Measurements from ENCODE around the gene CD101. TPM values are rescaled to one million over a fixed set of nuclear protein-coding genes. Genes with fewer than 3 reads are reported as not detected.

CD101 gene
- total RNA-seq, 3 donors from 2014 or later (not counting 1 experiment from before 2014, with no cell fraction given), result 0.82 to 3.1 (median 2.5) TPM

DNA sequence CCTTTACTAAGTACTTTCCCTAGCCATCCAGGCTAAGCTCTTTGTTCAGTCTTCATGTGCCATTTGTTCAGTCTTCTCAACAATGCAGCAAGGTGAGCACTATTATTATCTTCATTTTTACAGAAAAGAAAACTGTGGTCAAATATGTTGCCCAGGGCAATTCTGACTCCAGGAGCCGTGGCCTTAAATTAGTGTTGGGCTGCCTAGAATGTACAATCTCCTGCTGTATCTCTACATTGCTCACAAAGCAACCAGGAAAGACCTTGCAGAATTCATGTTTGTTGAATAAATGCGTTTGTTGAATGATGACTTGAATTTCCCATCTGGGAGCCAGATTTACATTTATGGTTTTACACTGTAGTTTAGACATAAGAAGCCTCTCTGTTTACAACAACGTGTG, 14.2 kb downstream of the CD101 start:
- no peaks in the 10 kb centered on the region for H3K36me3 ChIP-seq (ENCODE audit: control insufficient read depth, insufficient read depth, low read length)
- ATAC-seq, result no peak
- no peak overlapping the region for H3K4me3 Mint-ChIP-seq
- no peaks in the 10 kb centered on the region for H3K27me3 Mint-ChIP-seq (ENCODE audit: low read depth in 2 of 2)
- 89% methylated on average over 2 of the region's 3 CpGs for WGBS (ENCODE audit: insufficient coverage)
- H3K9me3 Mint-ChIP-seq, result no peaks in the 10 kb centered on the region
- TF ChIP-seq, protein P1, sequence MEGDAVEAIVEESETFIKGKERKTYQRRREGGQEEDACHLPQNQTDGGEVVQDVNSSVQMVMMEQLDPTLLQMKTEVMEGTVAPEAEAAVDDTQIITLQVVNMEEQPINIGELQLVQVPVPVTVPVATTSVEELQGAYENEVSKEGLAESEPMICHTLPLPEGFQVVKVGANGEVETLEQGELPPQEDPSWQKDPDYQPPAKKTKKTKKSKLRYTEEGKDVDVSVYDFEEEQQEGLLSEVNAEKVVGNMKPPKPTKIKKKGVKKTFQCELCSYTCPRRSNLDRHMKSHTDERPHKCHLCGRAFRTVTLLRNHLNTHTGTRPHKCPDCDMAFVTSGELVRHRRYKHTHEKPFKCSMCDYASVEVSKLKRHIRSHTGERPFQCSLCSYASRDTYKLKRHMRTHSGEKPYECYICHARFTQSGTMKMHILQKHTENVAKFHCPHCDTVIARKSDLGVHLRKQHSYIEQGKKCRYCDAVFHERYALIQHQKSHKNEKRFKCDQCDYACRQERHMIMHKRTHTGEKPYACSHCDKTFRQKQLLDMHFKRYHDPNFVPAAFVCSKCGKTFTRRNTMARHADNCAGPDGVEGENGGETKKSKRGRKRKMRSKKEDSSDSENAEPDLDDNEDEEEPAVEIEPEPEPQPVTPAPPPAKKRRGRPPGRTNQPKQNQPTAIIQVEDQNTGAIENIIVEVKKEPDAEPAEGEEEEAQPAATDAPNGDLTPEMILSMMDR (IDR thresholded peaks at IDR 0.05), result no peak
- no peak overlapping the region for H3K27ac Mint-ChIP-seq
- H3K4me1 ChIP-seq (ENCODE audit: control insufficient read depth, insufficient read depth, low read length), result no peaks in the 10 kb centered on the region
- H3K36me3 Mint-ChIP-seq, result no peaks in the 10 kb centered on the region
- no peaks in the 10 kb centered on the region for H3K27me3 ChIP-seq (ENCODE audit: control insufficient read depth, insufficient read depth, low read length)
- no peak overlapping the region for H3K27ac ChIP-seq (ENCODE audit: low read length)
- H3K4me3 ChIP-seq (ENCODE audit: low read length), result no peak overlapping the region
- DNase-seq, result no peak
- intact Hi-C loops (cut with micrococcal nuclease), result no loop called here
- no peaks in the 10 kb centered on the region for H3K4me1 Mint-ChIP-seq
- no peaks in the 10 kb centered on the region for H3K9me3 ChIP-seq (ENCODE audit: control insufficient read depth, insufficient read depth, low read length)

DNA sequence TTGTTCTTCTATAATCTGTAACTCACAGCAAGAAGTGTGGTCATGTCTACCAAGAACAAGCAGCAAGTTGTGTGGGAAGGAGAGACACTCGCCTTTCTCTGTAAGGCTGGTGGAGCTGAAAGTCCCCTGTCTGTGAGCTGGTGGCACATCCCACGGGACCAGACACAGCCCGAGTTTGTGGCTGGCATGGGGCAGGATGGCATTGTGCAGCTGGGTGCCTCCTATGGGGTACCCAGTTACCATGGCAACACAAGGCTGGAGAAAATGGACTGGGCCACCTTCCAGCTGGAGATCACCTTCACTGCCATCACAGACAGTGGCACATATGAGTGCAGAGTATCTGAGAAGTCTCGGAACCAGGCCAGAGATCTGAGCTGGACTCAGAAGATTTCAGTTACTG, 15.5 kb downstream of the CD101 start:
- no peaks in the 10 kb centered on the region for H3K36me3 Mint-ChIP-seq
- DNase-seq (no peak), ATAC-seq (no peak)
- H3K4me1 Mint-ChIP-seq, result no peaks in the 10 kb centered on the region
- Histone ChIP-seq H3K9me3 (ENCODE audit: control insufficient read depth, insufficient read depth, low read length) (no peaks in the 10 kb centered on the region), H3K27ac (ENCODE audit: low read length) (no peak overlapping the region), H3K4me3 (ENCODE audit: low read length) (no peak overlapping the region), H3K36me3 (ENCODE audit: control insufficient read depth, insufficient read depth, low read length) (no peaks in the 10 kb centered on the region), H3K27me3 (ENCODE audit: control insufficient read depth, insufficient read depth, low read length) (no peaks in the 10 kb centered on the region), H3K4me1 (ENCODE audit: control insufficient read depth, insufficient read depth, low read length) (no peaks in the 10 kb centered on the region)
- WGBS (ENCODE audit: insufficient coverage), result 77% methylated on average over 4 of the region's 4 CpGs
- no peak overlapping the region for H3K27ac Mint-ChIP-seq
- TF ChIP-seq, protein P1 (IDR thresholded peaks at IDR 0.05), result no peak
- no peaks in the 10 kb centered on the region for H3K9me3 Mint-ChIP-seq
- H3K27me3 Mint-ChIP-seq (ENCODE audit: low read depth in 2 of 2), result peaks cover 0 to 6% of the 10 kb centered on the region in 2 donors
- H3K4me3 Mint-ChIP-seq, result no peak overlapping the region
- intact Hi-C loops (cut with micrococcal nuclease), result no loop called here

DNA sequence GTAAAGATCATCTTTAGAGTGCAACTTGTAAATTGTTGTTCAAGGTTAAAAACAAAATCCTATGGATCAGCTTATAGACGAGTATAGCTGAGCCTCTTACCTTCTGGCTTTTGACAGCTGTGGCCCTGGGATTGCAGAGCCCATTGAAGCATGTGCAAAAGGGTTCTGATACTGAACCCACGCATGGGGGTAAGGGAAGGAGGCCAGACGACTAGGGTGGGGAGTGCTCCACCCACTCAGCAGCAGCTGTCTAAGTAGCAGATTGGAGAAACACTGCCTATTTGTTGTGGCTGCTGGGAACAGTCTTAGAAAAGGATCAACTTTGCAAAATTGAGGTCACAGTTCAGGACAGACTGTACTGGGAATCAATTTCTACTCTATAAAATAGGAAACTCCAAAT, 16.1 kb downstream of the CD101 start:
- Histone ChIP-seq H3K36me3 (ENCODE audit: control insufficient read depth, insufficient read depth, low read length) (no peaks in the 10 kb centered on the region), H3K27me3 (ENCODE audit: control insufficient read depth, insufficient read depth, low read length) (no peaks in the 10 kb centered on the region), H3K27ac (ENCODE audit: low read length) (no peak overlapping the region), H3K9me3 (ENCODE audit: control insufficient read depth, insufficient read depth, low read length) (no peaks in the 10 kb centered on the region), H3K4me1 (ENCODE audit: control insufficient read depth, insufficient read depth, low read length) (no peaks in the 10 kb centered on the region), H3K4me3 (ENCODE audit: low read length) (no peak overlapping the region)
- Mint-ChIP-seq H3K4me1 (no peaks in the 10 kb centered on the region), H3K9me3 (no peaks in the 10 kb centered on the region), H3K27ac (no peak overlapping the region), H3K36me3 (no peaks in the 10 kb centered on the region), H3K27me3 (ENCODE audit: low read depth in 2 of 2) (peaks cover 0 to 9% of the 10 kb centered on the region in 2 donors), H3K4me3 (no peak overlapping the region)
- ATAC-seq (no peak), DNase-seq (no peak)
- 54% methylated on average over 3 of the region's 3 CpGs for WGBS (ENCODE audit: insufficient coverage)
- intact Hi-C loops (cut with micrococcal nuclease), result no loop called here
- TF ChIP-seq, protein P1 (IDR thresholded peaks at IDR 0.05), result no peak

DNA sequence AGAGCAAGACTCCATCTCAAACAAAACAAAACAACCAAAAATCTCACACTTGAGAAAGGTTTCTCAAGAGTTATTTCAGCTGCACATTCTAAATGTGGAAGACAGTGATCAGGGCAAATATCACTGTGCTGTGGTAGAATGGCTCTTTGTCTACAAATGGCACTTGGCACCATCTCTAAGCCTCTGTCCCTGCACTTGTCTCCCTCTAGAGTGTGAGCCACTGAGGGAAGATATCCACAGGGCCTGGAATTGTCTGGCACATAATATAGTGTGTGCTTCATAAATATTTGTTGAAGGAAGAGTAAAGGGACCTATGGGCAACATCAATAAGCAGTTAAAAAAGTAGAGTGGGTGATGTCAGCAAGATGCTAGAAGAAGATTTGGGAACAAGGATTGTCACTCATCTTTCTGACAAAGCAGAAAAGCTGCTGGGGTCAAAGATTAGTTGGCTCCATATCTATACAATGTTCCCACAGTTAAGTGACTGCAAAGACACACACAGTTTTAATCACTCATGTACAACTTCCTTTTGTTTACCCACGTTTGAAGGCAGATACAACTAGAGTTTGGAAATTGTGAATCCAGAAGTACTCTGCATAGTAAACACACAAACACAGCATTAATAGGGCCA, 19.1 kb downstream of the CD101 start:
- ATAC-seq, result no peak
- Mint-ChIP-seq H3K9me3 (no peaks in the 10 kb centered on the region), H3K4me1 (no peaks in the 10 kb centered on the region), H3K36me3 (no peaks in the 10 kb centered on the region), H3K4me3 (no peak overlapping the region), H3K27me3 (ENCODE audit: low read depth in 2 of 2) (peaks cover 0 to 12% of the 10 kb centered on the region in 2 donors), H3K27ac (no peak overlapping the region)
- Histone ChIP-seq H3K27ac (ENCODE audit: low read length) (no peak overlapping the region), H3K9me3 (ENCODE audit: control insufficient read depth, insufficient read depth, low read length) (no peaks in the 10 kb centered on the region), H3K4me3 (ENCODE audit: low read length) (no peak overlapping the region), H3K4me1 (ENCODE audit: control insufficient read depth, insufficient read depth, low read length) (no peaks in the 10 kb centered on the region), H3K36me3 (ENCODE audit: control insufficient read depth, insufficient read depth, low read length) (no peaks in the 10 kb centered on the region), H3K27me3 (ENCODE audit: control insufficient read depth, insufficient read depth, low read length) (no peaks in the 10 kb centered on the region)
- no peak for DNase-seq
- WGBS (ENCODE audit: insufficient coverage), result 80% methylated on average over 1 of the region's 1 CpG
- TF ChIP-seq, protein P1 (IDR thresholded peaks at IDR 0.05), result no peak
- intact Hi-C loops (cut with micrococcal nuclease), result no loop called here
